GM19023 (cell line): ENCODE results near the gene SLC4A2.

Experiments used
- ATAC-seq: cut with Tn5 transposase; IDR thresholded peaks from one replicate; pipeline ENCODE4 v1.9.1; 2021; ENCODE audit warnings: mild to moderate bottlenecking, moderate library complexity; ENCODE audit not compliant: unreplicated experiment

SLC4A2 gene

GRCh38 chr7:151114151-151115090 is 55.0 kb downstream of the SLC4A2 start:
- no peak for ATAC-seq

GRCh38 chr7:151115121-151115835 is 55.9 kb downstream of the SLC4A2 start:
- ATAC-seq = no peak

GRCh38 chr7:151115836-151116418 is 56.5 kb downstream of the SLC4A2 start:
- no peak for ATAC-seq

GRCh38 chr7:151116603-151117440 is 57.4 kb downstream of the SLC4A2 start:
- no peak for ATAC-seq

- no peak for ATAC-seq
Observed at GRCh38 chr7:151117565-151117964, 58.2 kb downstream of the SLC4A2 start.

- ATAC-seq = no peak
Observed at GRCh38 chr7:151118108-151119054, 59.0 kb downstream of the SLC4A2 start.

GRCh38 chr7:151119055-151119415 is 59.6 kb downstream of the SLC4A2 start:
- no peak for ATAC-seq

GRCh38 chr7:151119902-151120301 is 60.5 kb downstream of the SLC4A2 start:
- ATAC-seq = no peak

- no peak for ATAC-seq
Observed at GRCh38 chr7:151120896-151121295, 61.5 kb downstream of the SLC4A2 start.

- no peak for ATAC-seq
Observed at GRCh38 chr7:151121380-151122170, 62.2 kb downstream of the SLC4A2 start.

- no peak for ATAC-seq
Observed at GRCh38 chr7:151122276-151122675, 62.9 kb downstream of the SLC4A2 start.

- no peak for ATAC-seq
Observed at GRCh38 chr7:151122796-151123157, 63.4 kb downstream of the SLC4A2 start.

GRCh38 chr7:151123158-151123821 is 63.9 kb downstream of the SLC4A2 start:
- no peak for ATAC-seq

- ATAC-seq = peak; percentile 82
Observed at GRCh38 chr7:151123822-151124464, 64.6 kb downstream of the SLC4A2 start.

- no peak for ATAC-seq
Observed at GRCh38 chr7:151124481-151124880, 65.1 kb downstream of the SLC4A2 start.

- no peak for ATAC-seq
Observed at GRCh38 chr7:151124899-151125399, 65.6 kb downstream of the SLC4A2 start.

- no peak for ATAC-seq
Observed at GRCh38 chr7:151125470-151125845, 66.1 kb downstream of the SLC4A2 start.
